ENCODE results near the gene ASXL3. TPM values are rescaled to one million over a fixed set of nuclear protein-coding genes. Genes with fewer than 3 reads are reported as not detected.

ASXL3 gene
- total RNA-seq, 1 experiment from 2014 or later: not detected

DNA sequence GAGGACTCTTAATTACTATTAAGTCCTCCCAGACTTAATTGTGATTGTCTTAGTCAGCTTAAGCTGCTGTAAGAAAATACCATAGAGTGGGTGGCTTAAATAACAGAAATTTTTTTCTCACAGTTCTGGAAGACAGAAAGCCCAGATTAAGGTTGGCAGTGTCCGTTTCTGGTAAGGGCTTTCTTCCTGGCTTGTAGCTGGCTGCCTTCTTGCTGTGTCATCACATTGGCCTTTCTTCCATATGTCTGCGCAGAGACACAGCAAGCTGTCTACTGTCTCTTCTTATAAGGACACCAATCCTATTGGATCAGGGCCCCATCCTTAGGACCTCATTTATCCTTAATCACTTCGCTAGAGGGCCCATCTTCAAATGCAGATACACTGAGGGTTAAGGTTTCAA lies 38.5 kb downstream of the ASXL3 start:
- Histone ChIP-seq H3K9me3 (ENCODE audit: control insufficient read depth in 1 of 2, insufficient read depth in 1 of 2, low read depth in 1 of 2, low read length in 2 of 2) (peaks cover 18 to 20% of the 10 kb centered on the region in 2 experiments; a peak in 3 of 4 replicates), H3K4me1 (ENCODE audit: control insufficient read depth in 1 of 2, insufficient read depth in 2 of 2, low read length in 2 of 2) (no peaks in the 10 kb centered on the region), H2AFZ (ENCODE audit: low read depth, low read length, poor library complexity, severe bottlenecking) (no peak overlapping the region), H3K9ac (ENCODE audit: low read length) (no peak overlapping the region), H3K4me3 (replicated peaks in 1 of 2; ENCODE audit: low read depth in 1 of 2, low read length in 2 of 2) (no peak overlapping the region), H3K79me2 (ENCODE audit: insufficient read depth, low read length) (no peaks in the 10 kb centered on the region), H3K27ac (ENCODE audit: low read depth, low read length) (no peak overlapping the region), H3K36me3 (ENCODE audit: control insufficient read depth in 1 of 2, insufficient read depth in 2 of 2, low read length in 2 of 2) (no peaks in the 10 kb centered on the region), H4K20me1 (ENCODE audit: insufficient read depth) (no peaks in the 10 kb centered on the region), H3K27me3 (ENCODE audit: insufficient read depth, low read length) (no peaks in the 10 kb centered on the region), H3K4me2 (ENCODE audit: low read length) (no peak overlapping the region), H3K9me2 (ENCODE audit: insufficient read depth) (no peaks in the 10 kb centered on the region)
- intact Hi-C loops (cut with micrococcal nuclease): no loop called here
- CTCF ChIA-PET: no interaction called here
- ATAC-seq: no peak
- RAD21 ChIA-PET (ENCODE audit: low non-redundant PET in 1 of 2, low total read pairs in 2 of 2, uncharacterized antibody in 2 of 2, unreplicated experiment in 2 of 2): no interaction called here
- POLR2A ChIA-PET: no interaction called here
- no peak for TF ChIP-seq FOSL1 (IDR thresholded peaks at IDR 0.05; ENCODE audit: low read depth)
- no peak for TF ChIP-seq SRF (IDR thresholded peaks at IDR 0.05; ENCODE audit: low read depth)
- no peak for TF ChIP-seq ZNF274 (IDR thresholded peaks at IDR 0.05; ENCODE audit: low read depth, low read length)
- DNase-seq (ENCODE audit: low read depth, low spot score): no peak
- BruUV-seq (replicated peaks): no TSS peak

- ChIA-PET CTCF (no interaction called here), RAD21 (ENCODE audit: low non-redundant PET in 1 of 2, low total read pairs in 2 of 2, uncharacterized antibody in 2 of 2, unreplicated experiment in 2 of 2) (no interaction called here), POLR2A (no interaction called here)
- no peaks in the 10 kb centered on the region for H3K36me3 ChIP-seq (ENCODE audit: control insufficient read depth in 1 of 2, insufficient read depth in 2 of 2, low read length in 2 of 2)
- no peak overlapping the region for H3K9ac ChIP-seq (ENCODE audit: low read length)
- no peak overlapping the region for H3K4me3 ChIP-seq (replicated peaks in 1 of 2; ENCODE audit: low read depth in 1 of 2, low read length in 2 of 2)
- BruUV-seq (replicated peaks): no TSS peak
- intact Hi-C loops (cut with micrococcal nuclease): no loop called here
- no peaks in the 10 kb centered on the region for H3K9me2 ChIP-seq (ENCODE audit: insufficient read depth)
- peaks cover 1 to 19% of the 10 kb centered on the region in 2 experiments; a peak in 1 of 4 replicates for H3K9me3 ChIP-seq (ENCODE audit: control insufficient read depth in 1 of 2, insufficient read depth in 1 of 2, low read depth in 1 of 2, low read length in 2 of 2)
- H3K4me1 ChIP-seq (ENCODE audit: control insufficient read depth in 1 of 2, insufficient read depth in 2 of 2, low read length in 2 of 2): no peaks in the 10 kb centered on the region
- no peaks in the 10 kb centered on the region for H4K20me1 ChIP-seq (ENCODE audit: insufficient read depth)
- no peaks in the 10 kb centered on the region for H3K27me3 ChIP-seq (ENCODE audit: insufficient read depth, low read length)
- H3K79me2 ChIP-seq (ENCODE audit: insufficient read depth, low read length): no peaks in the 10 kb centered on the region
- H3K4me2 ChIP-seq (ENCODE audit: low read length): no peak overlapping the region
- H2AFZ ChIP-seq (ENCODE audit: low read depth, low read length, poor library complexity, severe bottlenecking): no peak overlapping the region
- DNase-seq (ENCODE audit: low read depth, low spot score) (no peak), ATAC-seq (no peak)
- H3K27ac ChIP-seq (ENCODE audit: low read depth, low read length): no peak overlapping the region
- TF ChIP-seq ZNF274 (IDR thresholded peaks at IDR 0.05; ENCODE audit: low read depth, low read length): no peak
- no peak for TF ChIP-seq ZBTB33 (IDR thresholded peaks at IDR 0.05; ENCODE audit: extremely low read depth, insufficient replicate concordance, low read length)
- TF ChIP-seq EZH2 (IDR thresholded peaks at IDR 0.05): no peak
- TF ChIP-seq CBX3 (IDR thresholded peaks at IDR 0.05; ENCODE audit: low read depth): no peak
- no peak for TF ChIP-seq FOSL1 (IDR thresholded peaks at IDR 0.05; ENCODE audit: low read depth)
- TF ChIP-seq REST (IDR thresholded peaks at IDR 0.05; ENCODE audit: low read depth): no peak
- no peak for TF ChIP-seq CTCF (IDR thresholded peaks at IDR 0.05 in 2 of 3, conservative IDR thresholded peaks at IDR 0.05 in 1 of 3; ENCODE audit: borderline replicate concordance in 1 of 3, insufficient read depth in 1 of 3, low read depth in 2 of 3, low read length in 2 of 3)
- no peak for TF ChIP-seq EZH2phosphoT487 (IDR thresholded peaks at IDR 0.05; ENCODE audit: borderline replicate concordance)
- TF ChIP-seq POLR2AphosphoS5 (IDR thresholded peaks at IDR 0.05; ENCODE audit: low read depth, low read length): no peak
- no peak for TF ChIP-seq POLR2A (IDR thresholded peaks at IDR 0.05; ENCODE audit: borderline replicate concordance, extremely low read depth, insufficient read depth, insufficient read length)
- TF ChIP-seq TCF7L2 (IDR thresholded peaks at IDR 0.05; ENCODE audit: borderline replicate concordance, extremely low read depth, insufficient read depth, insufficient read length): no peak
- TF ChIP-seq ELF1 (IDR thresholded peaks at IDR 0.05; ENCODE audit: borderline replicate concordance, low read depth): no peak
Measured at GRCh38 chr18:33627114-33627513, 49.1 kb downstream of the ASXL3 start.

Data from HCT116 (cell line).